A549 (cell line): ENCODE results near the gene IRF4.

Experiments used
- POLR2A ChIP-seq: IDR thresholded peaks from 2 replicates; pipeline ENCODE4 v1.6.1; 2012; ENCODE audit warnings: mild to moderate bottlenecking, low read length
- TF ChIP-seq, protein P1 (sequence below): fragments of >200 bp; sonication (Bioruptor Twin); formaldehyde crosslinking; IDR thresholded peaks from 3 replicates; pipeline ENCODE4 v1.5.1; 2016

DNA sequence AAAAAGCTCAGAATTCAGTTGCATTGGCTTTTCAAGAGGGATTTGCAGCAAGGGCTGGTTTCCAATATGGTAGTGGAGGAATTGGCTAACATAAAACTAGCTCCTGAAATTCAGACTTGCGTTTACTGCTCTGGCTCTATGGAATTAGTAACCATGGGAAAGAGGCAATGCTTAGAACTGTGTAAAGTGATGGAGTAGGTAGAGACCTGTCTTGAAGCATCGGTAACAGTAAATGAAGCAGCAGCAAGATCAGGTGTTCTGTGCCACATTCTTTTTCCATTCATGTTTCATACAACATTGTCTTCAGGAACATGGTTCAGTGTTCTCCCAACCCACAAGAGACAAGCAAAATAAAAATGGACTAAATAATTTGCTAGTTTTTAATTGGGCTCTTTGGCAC, 6.5 kb downstream of the IRF4 start:
- TF ChIP-seq, protein P1, sequence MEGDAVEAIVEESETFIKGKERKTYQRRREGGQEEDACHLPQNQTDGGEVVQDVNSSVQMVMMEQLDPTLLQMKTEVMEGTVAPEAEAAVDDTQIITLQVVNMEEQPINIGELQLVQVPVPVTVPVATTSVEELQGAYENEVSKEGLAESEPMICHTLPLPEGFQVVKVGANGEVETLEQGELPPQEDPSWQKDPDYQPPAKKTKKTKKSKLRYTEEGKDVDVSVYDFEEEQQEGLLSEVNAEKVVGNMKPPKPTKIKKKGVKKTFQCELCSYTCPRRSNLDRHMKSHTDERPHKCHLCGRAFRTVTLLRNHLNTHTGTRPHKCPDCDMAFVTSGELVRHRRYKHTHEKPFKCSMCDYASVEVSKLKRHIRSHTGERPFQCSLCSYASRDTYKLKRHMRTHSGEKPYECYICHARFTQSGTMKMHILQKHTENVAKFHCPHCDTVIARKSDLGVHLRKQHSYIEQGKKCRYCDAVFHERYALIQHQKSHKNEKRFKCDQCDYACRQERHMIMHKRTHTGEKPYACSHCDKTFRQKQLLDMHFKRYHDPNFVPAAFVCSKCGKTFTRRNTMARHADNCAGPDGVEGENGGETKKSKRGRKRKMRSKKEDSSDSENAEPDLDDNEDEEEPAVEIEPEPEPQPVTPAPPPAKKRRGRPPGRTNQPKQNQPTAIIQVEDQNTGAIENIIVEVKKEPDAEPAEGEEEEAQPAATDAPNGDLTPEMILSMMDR, result no peak
- TF ChIP-seq POLR2A, result no peak
